Activated CD8-positive, alpha-beta T cell treated with anti-CD3 and anti-CD28 coated beads, Interleukin-2, amount 10 ng/mL, durations not matched to agents 7 days and 5 days (primary cell): ENCODE data around the gene PIGB. TPM values are rescaled to one million over a fixed set of nuclear protein-coding genes. Genes with fewer than 3 reads are reported as not detected.
"Not testable (repeated sequence)": the region's sequence is repeated elsewhere in the genome, so short reads cannot be mapped to it uniquely, and the experiment has no call there.

Experiments
- ATAC-seq: fragments of 150-1000 bp; cut with Tn5 transposase; one replicate; pipeline ENCODE4 v1.10.0; 2021; ENCODE audit warnings: moderate library complexity
- CTCF ChIA-PET: fragments of 350-600 bp; sonication (Branson Sonifier 250); formaldehyde crosslinking; loops from one replicate; lab custom pipeline; 2021; ENCODE audit warnings: antibody characterized with exemption; lab: Charles Lee
- POLR2A ChIA-PET: fragments of 350-600 bp; sonication (Branson Sonifier 250); formaldehyde crosslinking; loops from one replicate; lab custom pipeline; 2021; ENCODE audit warnings: antibody characterized with exemption; lab: Charles Lee
- DNase-seq: peaks from one replicate; pipeline ENCODE4 v3.0.0-alpha.2; 2020
- H3K27ac Mint-ChIP-seq: one replicate; pipeline ENCODE4 v1.8.0; 2021; ENCODE audit warnings: mild to moderate bottlenecking, mixed read lengths
- H3K27me3 Mint-ChIP-seq: one replicate; pipeline ENCODE4 v1.8.0; 2021; ENCODE audit warnings: low read depth, mixed read lengths
- H3K36me3 Mint-ChIP-seq: one replicate; pipeline ENCODE4 v1.8.0; 2021; ENCODE audit warnings: low read depth, mixed read lengths
- H3K4me1 Mint-ChIP-seq: one replicate; pipeline ENCODE4 v1.8.0; 2021; ENCODE audit warnings: low read depth, mixed read lengths
- H3K4me3 Mint-ChIP-seq: one replicate; pipeline ENCODE4 v1.8.0; 2021; ENCODE audit warnings: mild to moderate bottlenecking, mixed read lengths
- H3K9me3 Mint-ChIP-seq: one replicate; pipeline ENCODE4 v1.8.0; 2022; ENCODE audit warnings: mixed read lengths; ENCODE audit not compliant: insufficient read depth
- total RNA-seq, 2 experiments: library from RNA; stranded (reverse); gene quantifications; one replicate each; pipeline ENCODE4 v1.2.3, GENCODE V29; 2021

PIGB gene
- 10 to 100 TPM; 16.4 to 23.7 TPM for total RNA-seq

- no peaks in the 10 kb centered on the region for H3K9me3 Mint-ChIP-seq
- H3K4me3 Mint-ChIP-seq: peak within 1 kb of the TSS; percentile 98
- H3K4me1 Mint-ChIP-seq: peaks cover 55% of the 10 kb centered on the region
- ChIA-PET POLR2A (interaction anchor here (0.7 to 1.8 kb wide), 15 partner anchors 9 to 139 kb away, joined by 3 to 17 read pairs (median 4); partner anchors contain the start of genes CCPG1, PIERCE2 and RSL24D1), CTCF (interaction anchor here (0.8 to 2.1 kb wide), 9 partner anchors 13 to 122 kb away, joined by 3 to 10 read pairs (median 6); partner anchors contain the start of genes CCPG1, PIERCE2 and RSL24D1)
- H3K27ac Mint-ChIP-seq: peak within 1 kb of the TSS; percentile 100
- H3K36me3 Mint-ChIP-seq: peaks cover 42% of the 10 kb centered on the region
- H3K27me3 Mint-ChIP-seq: no peaks in the 10 kb centered on the region
- DNase-seq: peak; percentile 87
- peak; percentile 94 for ATAC-seq
Observed at GRCh38 chr15:55318588-55319494, at the start of gene PIGB, which contains the start of gene PIGBOS1. Gene PIGB (plus strand): TSS chr15:55319222. CDS start chr15:55319251, 29 bp downstream. Gene PIGBOS1 (minus strand): TSS chr15:55319123. CDS start chr15:55317792, 1,331 bp downstream.

- peak overlapping the region; percentile 33 for H3K4me3 Mint-ChIP-seq
- CTCF ChIA-PET: interaction anchor here (1.0 to 2.3 kb wide), 4 partner anchors 12 to 52 kb away, joined by 4 to 12 read pairs (median 6); no protein-coding TSS in a partner anchor
- POLR2A ChIA-PET: interaction anchor here (1.0 kb wide), 1 partner anchor 49 kb away, joined by 4 read pairs; no protein-coding TSS in a partner anchor
- no peaks in the 10 kb centered on the region for H3K27me3 Mint-ChIP-seq
- H3K36me3 Mint-ChIP-seq: peaks cover 86% of the 10 kb centered on the region
- peaks cover 7% of the 10 kb centered on the region for H3K9me3 Mint-ChIP-seq
- no peak for DNase-seq
- no peak for ATAC-seq
- peaks cover 90% of the 10 kb centered on the region for H3K4me1 Mint-ChIP-seq
- peak overlapping the region; percentile 95 for H3K27ac Mint-ChIP-seq
Observed at GRCh38 chr15:55270291-55270690, 48.7 kb upstream of the PIGB start.

- CTCF ChIA-PET: interaction anchor here (0.8 to 2.4 kb wide), 5 partner anchors 9 to 59 kb away, joined by 3 to 27 read pairs (median 4); no protein-coding TSS in a partner anchor
- H3K27ac Mint-ChIP-seq: peak overlapping the region; percentile 62
- POLR2A ChIA-PET: interaction anchor here (1.0 to 2.7 kb wide), 5 partner anchors 8 to 25 kb away, joined by 4 to 23 read pairs (median 7); no protein-coding TSS in a partner anchor
- DNase-seq (no peak), ATAC-seq (no peak)
- H3K9me3 Mint-ChIP-seq: peaks cover 7% of the 10 kb centered on the region
- peaks cover 85% of the 10 kb centered on the region for H3K4me1 Mint-ChIP-seq
- peak overlapping the region; percentile 70 for H3K4me3 Mint-ChIP-seq
- H3K27me3 Mint-ChIP-seq: no peaks in the 10 kb centered on the region
- H3K36me3 Mint-ChIP-seq: peaks cover 71% of the 10 kb centered on the region
Observed at GRCh38 chr15:55276324-55276723, 42.7 kb upstream of the PIGB start.

GRCh38 chr15:55277116-55277564, 41.9 kb upstream of the PIGB start:
- H3K27ac Mint-ChIP-seq: peak overlapping the region; percentile 97
- H3K4me3 Mint-ChIP-seq: peak overlapping the region; percentile 70
- ATAC-seq (peak; percentile 64), DNase-seq (peak; percentile 85)
- CTCF ChIA-PET: interaction anchor here (0.8 to 2.4 kb wide), 8 partner anchors 10 to 80 kb away, joined by 3 to 27 read pairs (median 4); partner anchors contain the start of gene RSL24D1
- H3K36me3 Mint-ChIP-seq: peaks cover 69% of the 10 kb centered on the region
- H3K9me3 Mint-ChIP-seq: peaks cover 7% of the 10 kb centered on the region
- H3K27me3 Mint-ChIP-seq: no peaks in the 10 kb centered on the region
- POLR2A ChIA-PET: interaction anchor here (1.0 to 2.7 kb wide), 5 partner anchors 9 to 26 kb away, joined by 4 to 23 read pairs (median 7); no protein-coding TSS in a partner anchor
- peaks cover 86% of the 10 kb centered on the region for H3K4me1 Mint-ChIP-seq

GRCh38 chr15:55277715-55278114, 41.3 kb upstream of the PIGB start:
- no peaks in the 10 kb centered on the region for H3K27me3 Mint-ChIP-seq
- ATAC-seq (no peak), DNase-seq (no peak)
- H3K4me3 Mint-ChIP-seq: peak overlapping the region; percentile 70
- H3K27ac Mint-ChIP-seq: peak overlapping the region; percentile 97
- peaks cover 88% of the 10 kb centered on the region for H3K4me1 Mint-ChIP-seq
- ChIA-PET POLR2A (interaction anchor here (1.4 to 2.7 kb wide), 4 partner anchors 10 to 27 kb away, joined by 4 to 23 read pairs (median 10); no protein-coding TSS in a partner anchor), CTCF (interaction anchor here (0.6 to 2.4 kb wide), 8 partner anchors 10 to 81 kb away, joined by 3 to 27 read pairs (median 4); partner anchors contain the start of gene RSL24D1)
- peaks cover 6% of the 10 kb centered on the region for H3K9me3 Mint-ChIP-seq
- peaks cover 72% of the 10 kb centered on the region for H3K36me3 Mint-ChIP-seq

- ChIA-PET POLR2A (interaction anchor here (0.6 to 4.2 kb wide), 4 partner anchors 8 to 58 kb away, joined by 3 to 24 read pairs (median 8); partner anchors contain the start of genes PIGB and PIGBOS1), CTCF (interaction anchor here (1.2 to 1.5 kb wide), 2 partner anchors 12 to 61 kb away, joined by 3 to 4 read pairs; no protein-coding TSS in a partner anchor)
- Mint-ChIP-seq H3K36me3 (peaks cover 69% of the 10 kb centered on the region), H3K4me1 (peaks cover 89% of the 10 kb centered on the region), H3K4me3 (peak overlapping the region; percentile 57), H3K27ac (peak overlapping the region; percentile 97), H3K27me3 (no peaks in the 10 kb centered on the region), H3K9me3 (no peaks in the 10 kb centered on the region)
- no peak for ATAC-seq
- DNase-seq: no peak
Observed at GRCh38 chr15:55279100-55279745, 39.8 kb upstream of the PIGB start.

- ATAC-seq (peak; percentile 79), DNase-seq (peak; percentile 66)
- Mint-ChIP-seq H3K9me3 (no peaks in the 10 kb centered on the region), H3K27ac (peak overlapping the region; percentile 97), H3K36me3 (peaks cover 67% of the 10 kb centered on the region), H3K4me3 (peak overlapping the region; percentile 57), H3K4me1 (peaks cover 93% of the 10 kb centered on the region), H3K27me3 (no peaks in the 10 kb centered on the region)
- ChIA-PET POLR2A (interaction anchor here (0.6 to 4.2 kb wide), 4 partner anchors 8 to 59 kb away, joined by 3 to 24 read pairs (median 8); partner anchors contain the start of genes PIGB and PIGBOS1), CTCF (interaction anchor here (1.0 to 1.5 kb wide), 3 partner anchors 11 to 62 kb away, joined by 3 to 4 read pairs (median 4); no protein-coding TSS in a partner anchor)
Observed at GRCh38 chr15:55279746-55280351, 39.2 kb upstream of the PIGB start.

- not testable (repeated sequence) for H3K9me3 Mint-ChIP-seq, H3K27me3 Mint-ChIP-seq, ATAC-seq
- CTCF ChIA-PET: interaction anchor here (0.6 to 1.5 kb wide), 4 partner anchors 11 to 62 kb away, joined by 3 to 4 read pairs (median 4); no protein-coding TSS in a partner anchor
- POLR2A ChIA-PET: interaction anchor here (3.2 to 4.2 kb wide), 2 partner anchors 13 to 59 kb away, joined by 12 to 24 read pairs; no protein-coding TSS in a partner anchor
- Mint-ChIP-seq H3K4me1 (peaks cover 94% of the 10 kb centered on the region), H3K27ac (peak overlapping the region; percentile 97), H3K36me3 (peaks cover 66% of the 10 kb centered on the region), H3K4me3 (peak overlapping the region; percentile 23)
- DNase-seq: peak; percentile 41
Observed at GRCh38 chr15:55280589-55280988, 38.4 kb upstream of the PIGB start.

GRCh38 chr15:55281517-55282228, 37.3 kb upstream of the PIGB start:
- peak overlapping the region; percentile 97 for H3K27ac Mint-ChIP-seq
- no peaks in the 10 kb centered on the region for H3K9me3 Mint-ChIP-seq
- ChIA-PET POLR2A (interaction anchor here (1.0 to 4.2 kb wide), 4 partner anchors 14 to 60 kb away, joined by 3 to 24 read pairs (median 10); no protein-coding TSS in a partner anchor), CTCF (interaction anchor here (0.9 to 2.5 kb wide), 14 partner anchors 10 to 65 kb away, joined by 3 to 11 read pairs (median 4); no protein-coding TSS in a partner anchor)
- no peaks in the 10 kb centered on the region for H3K27me3 Mint-ChIP-seq
- ATAC-seq (no peak), DNase-seq (no peak)
- peaks cover 73% of the 10 kb centered on the region for H3K36me3 Mint-ChIP-seq
- H3K4me3 Mint-ChIP-seq: no peak overlapping the region
- H3K4me1 Mint-ChIP-seq: peaks cover 98% of the 10 kb centered on the region
